NCI-H187 treated with DMSO at 0.1 percent for 48 hours (cell line): Measurements from ENCODE around the gene EGF.
"Not testable (repeated sequence)": the region's sequence is repeated elsewhere in the genome, so short reads cannot be mapped to it uniquely, and the experiment has no call there.

Experiments used
- DNase-seq: peaks from one replicate; lab custom pipeline; 2025; lab: John Stamatoyannopoulos, UW

The EGF gene

DNA sequence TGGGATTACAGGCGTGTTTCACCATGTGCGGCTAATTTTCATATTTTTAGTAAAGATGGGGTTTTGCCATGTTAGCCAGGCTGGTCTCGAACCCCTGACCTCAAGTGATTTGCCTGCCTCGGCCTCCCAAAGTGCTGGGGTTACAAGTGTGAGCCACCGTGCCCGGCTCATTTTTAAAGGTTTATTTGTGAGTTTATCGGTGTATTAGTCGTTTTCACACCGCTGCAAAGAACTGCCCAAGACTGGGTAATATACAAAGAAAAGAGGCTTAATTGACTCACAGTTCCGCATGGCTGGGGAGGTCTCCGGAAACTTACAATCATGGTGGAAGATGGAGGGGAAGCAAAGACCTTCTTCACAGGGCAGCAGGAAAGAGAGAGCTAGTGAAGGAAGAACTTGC is 126.5 kb downstream of the EGF start:
- DNase-seq, result not testable (repeated sequence)

DNA sequence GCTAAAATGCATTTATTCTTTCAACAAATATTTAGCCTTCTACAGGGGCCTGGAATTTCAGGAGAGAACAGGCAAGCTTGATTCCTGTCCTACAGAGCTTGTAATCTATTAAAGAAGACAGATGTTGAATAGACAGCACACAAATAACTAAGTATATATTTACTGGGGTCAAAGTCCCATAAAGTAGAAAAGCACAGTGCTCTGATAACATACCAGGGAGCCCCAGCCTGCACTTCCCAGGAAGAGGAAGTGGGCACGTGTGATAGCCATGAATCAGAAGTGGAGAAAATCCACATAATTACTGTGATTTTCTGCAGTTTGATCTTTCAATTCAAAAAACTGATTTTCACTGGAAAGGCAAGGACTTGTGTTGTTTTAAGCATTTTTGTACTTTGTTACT is 129.1 kb downstream of the EGF start:
- no peak for DNase-seq

DNA sequence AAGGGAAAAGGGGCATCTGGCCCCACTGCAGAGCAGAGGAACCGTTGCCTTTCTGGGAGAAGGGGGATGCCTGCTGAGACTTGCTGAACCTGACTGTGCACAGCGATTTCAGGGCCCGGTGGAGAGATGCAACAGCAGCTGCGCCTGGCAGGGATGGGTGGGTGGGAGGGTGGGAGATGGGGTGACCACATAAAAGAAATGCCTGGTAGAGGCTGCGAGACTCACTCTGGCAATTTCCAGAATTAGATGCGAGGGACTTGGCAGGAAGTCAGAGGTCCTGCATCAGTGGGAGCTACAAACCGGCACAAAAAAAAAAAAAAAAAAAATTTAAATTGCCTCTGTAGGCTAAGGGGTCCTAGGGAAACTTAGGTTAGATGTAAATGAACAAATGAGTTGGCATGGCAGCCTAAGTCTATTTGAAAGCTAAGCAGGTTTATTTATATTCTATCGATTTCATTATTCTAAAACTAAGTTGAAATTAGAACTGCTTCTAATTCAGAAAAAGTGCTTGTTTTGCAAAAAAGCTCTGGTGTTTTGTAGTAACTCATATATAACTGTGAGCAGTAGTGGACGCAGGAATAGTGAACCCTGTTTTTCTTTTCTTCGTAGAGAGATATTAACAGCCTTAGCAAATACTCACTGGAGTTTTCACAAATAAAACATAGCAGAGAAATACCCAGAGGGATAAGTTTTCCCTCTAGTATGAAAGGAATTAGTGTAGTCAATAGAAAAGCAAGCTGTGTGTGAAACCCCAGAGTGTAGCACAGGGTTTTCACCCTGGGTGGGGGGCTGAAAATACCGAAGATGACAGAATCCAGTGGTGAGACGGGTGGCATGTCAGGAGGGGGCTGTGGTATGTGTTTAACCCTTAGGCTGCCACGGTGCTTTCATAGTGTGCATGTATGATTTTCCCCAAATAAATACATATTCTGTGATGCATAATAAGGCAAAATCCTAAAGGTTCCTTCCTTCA is 130.1 kb downstream of the EGF start:
- DNase-seq, result no peak

DNA sequence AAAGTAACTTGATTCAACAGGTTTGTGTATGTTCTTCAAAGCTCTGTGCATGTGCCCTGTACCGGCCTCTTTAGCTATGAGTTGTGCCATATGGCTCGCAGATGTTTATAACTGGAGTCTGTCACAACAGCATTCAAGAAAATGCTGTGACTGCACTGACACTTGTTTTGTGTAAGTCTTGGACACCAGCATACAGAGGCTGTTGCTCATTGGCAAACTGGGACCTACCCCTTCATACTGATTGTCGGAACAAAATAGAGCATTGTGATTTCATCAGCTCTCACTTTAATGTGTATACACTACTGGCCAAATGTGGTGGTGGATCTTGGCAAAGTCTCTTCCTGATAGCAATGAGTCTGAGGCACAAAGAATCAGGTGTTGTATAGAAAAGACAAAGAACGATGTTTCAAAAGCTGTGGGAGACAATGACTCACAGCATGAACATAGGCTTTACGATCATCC is 133.9 kb downstream of the EGF start:
- DNase-seq, result no peak

DNA sequence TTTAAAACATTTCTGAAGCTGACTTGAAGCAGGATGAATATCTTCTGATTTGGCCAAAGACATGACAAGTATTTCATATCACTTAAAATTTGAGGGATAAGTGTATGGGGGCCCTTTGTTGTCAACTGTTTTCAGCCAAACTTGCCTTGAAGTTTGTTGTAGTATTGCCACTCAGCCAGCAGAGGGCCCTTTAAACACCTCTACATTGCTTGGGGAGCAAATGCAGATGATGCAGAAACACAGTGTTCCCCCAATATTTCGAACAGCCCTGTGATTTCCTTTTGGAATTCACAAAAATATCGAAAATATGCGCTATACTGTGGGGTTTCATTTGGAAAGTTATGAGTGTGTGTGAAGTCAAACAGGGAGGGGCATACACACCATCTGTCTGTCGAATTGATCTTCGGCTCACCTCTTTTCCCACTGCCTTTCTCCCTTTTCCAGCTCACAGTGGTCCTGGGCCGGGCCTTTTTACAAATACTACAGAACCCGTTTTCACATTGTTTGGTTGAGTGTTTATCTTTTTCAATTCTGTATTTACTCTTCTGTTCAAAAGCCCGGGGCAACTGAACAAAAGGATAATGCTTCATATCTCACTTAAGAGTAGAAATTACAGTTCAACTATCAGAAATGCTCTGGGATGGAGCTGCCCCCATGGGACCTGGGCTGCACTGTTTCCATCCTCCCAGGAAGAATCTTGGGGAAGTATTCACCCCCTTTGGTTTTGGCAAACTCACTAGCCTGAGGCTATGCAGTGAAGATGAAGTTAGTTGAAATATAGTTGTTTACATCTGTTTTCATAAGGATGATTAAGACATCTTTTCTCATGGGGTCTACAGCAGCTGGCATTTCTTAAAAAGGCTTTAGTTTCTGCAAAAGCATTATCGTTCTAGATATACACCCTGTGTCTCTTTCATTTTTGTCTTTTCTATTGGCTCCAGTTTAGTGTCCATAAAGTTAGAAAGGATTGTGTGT is 137.6 kb downstream of the EGF start:
- DNase-seq, result no peak

DNA sequence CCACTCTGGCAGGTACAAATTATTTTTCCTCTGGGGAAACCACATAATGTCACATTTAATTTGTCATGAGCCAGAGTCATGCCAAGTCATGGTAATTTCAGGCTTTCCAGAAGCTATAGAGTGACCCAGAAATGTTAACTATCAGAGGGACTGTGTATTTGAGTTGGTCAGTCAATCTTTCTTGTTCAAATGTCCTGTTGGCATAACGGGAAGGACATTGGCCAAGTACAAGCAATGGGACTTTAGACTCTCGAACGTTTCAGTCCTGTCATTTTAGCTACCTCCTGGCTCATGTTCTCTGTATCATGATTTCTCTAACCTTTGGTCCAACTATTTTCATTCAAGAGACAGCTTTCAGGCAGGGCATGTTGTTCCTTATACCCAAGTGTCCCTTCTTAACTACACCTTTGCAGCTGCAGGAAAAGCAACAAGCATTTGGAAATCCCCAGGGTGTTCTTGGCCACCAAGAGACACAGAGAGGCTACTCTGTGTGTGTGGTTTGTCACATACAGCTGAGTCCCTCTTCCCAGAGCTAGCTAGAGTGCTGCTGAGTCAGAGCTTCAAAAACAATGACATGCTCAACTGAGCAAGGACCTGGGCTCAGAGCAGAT is 142.6 kb downstream of the EGF start:
- DNase-seq, result no peak

DNA sequence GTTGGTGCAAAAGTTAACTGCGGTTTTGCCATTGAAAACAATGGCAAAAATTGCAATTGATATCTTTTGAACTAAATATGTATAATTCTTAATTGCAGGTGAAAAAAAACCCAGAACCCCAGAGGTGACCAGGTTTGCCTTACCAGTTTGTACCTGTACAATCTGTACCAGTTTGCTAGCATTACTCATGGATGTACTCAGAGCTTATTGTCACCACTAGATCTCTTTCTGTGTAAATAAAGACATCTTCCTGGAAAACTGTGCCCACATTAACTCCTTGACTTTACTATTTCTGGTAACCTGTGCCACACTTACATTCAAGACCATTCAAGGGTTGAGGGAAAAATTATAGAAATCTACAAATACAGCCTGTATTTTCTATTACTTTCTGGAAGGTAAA is 146.0 kb downstream of the EGF start:
- no peak for DNase-seq

DNA sequence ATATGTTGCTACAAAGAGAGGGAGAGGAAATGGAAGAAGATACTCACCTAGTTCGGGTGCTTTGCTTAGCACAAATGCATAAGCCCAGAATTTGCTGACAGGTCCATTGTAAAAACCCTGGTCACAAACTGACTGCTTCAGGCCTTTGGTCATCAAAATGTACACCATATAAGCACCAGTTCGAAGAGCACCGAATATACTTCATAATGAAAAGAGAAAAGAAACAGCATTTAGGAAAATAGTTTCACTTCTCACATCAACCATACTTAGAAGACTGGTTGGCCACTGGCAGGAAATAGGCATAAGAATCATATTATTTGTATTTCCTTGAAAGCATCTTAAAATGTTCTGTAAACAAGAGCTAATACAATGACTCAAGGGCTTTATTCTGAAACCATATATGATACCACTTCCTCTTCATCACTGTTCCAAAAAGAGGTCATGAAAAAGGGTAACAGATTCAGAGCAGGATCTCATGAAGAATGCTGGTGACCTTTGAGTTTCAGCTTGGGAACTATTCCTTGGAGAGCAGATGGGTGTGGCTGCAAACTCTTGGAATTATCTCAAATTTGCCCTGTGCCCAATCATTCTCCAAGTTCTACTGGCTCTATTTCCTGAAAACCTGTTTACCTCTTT is 147.0 kb downstream of the EGF start:
- no peak for DNase-seq

DNA sequence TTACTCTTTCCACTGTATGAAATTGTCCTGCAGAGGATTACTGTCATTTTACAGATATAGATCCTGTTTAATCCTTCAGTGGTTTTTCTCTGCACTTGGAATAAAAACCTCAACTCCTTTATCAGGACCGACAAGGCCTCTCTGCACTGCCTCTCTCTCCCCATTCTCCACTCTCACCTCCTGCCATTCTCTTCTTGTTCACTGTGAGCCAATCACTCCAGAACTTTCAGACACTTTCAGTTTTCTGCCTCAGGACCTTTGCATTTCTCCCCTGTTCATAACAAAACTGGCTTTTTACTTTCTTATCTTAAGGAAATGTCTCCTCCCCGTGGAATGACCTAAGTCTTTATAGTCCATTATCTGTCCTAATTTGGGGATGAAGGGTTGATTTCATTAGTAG is 148.4 kb downstream of the EGF start:
- no peak for DNase-seq
